ENCODE data around the gene STK32C. TPM values are rescaled to one million over a fixed set of nuclear protein-coding genes. Genes with fewer than 3 reads are reported as not detected.

The STK32C gene
- total and polyA plus RNA-seq, 12 donors, result 2.7 to 8.9 (median 5.7) TPM

GRCh38 chr10:132184816-132185593, 122.7 kb downstream of the STK32C start:
- Histone ChIP-seq H3K27ac (no peak overlapping the region), H3K4me3 (peak overlapping the region in 4 of 10 donors; percentile 49 to 70 (median 60)), H3K4me1 (peaks cover 12 to 39% (median 27%) of the 10 kb centered on the region in 9 donors), H3K27me3 (peaks cover 0 to 60% (median 42%) of the 10 kb centered on the region in 7 donors), H3K36me3 (no peaks in the 10 kb centered on the region), H3K9me3 (no peaks in the 10 kb centered on the region)
- DNase-seq (no peak), ATAC-seq (no peak)
- WGBS, 2 donors, result 47 to 49% methylated on average over 35 of the region's 35 CpGs
- intact Hi-C loops (cut with DNase I), result no loop called here
- TF ChIP-seq, protein P1, sequence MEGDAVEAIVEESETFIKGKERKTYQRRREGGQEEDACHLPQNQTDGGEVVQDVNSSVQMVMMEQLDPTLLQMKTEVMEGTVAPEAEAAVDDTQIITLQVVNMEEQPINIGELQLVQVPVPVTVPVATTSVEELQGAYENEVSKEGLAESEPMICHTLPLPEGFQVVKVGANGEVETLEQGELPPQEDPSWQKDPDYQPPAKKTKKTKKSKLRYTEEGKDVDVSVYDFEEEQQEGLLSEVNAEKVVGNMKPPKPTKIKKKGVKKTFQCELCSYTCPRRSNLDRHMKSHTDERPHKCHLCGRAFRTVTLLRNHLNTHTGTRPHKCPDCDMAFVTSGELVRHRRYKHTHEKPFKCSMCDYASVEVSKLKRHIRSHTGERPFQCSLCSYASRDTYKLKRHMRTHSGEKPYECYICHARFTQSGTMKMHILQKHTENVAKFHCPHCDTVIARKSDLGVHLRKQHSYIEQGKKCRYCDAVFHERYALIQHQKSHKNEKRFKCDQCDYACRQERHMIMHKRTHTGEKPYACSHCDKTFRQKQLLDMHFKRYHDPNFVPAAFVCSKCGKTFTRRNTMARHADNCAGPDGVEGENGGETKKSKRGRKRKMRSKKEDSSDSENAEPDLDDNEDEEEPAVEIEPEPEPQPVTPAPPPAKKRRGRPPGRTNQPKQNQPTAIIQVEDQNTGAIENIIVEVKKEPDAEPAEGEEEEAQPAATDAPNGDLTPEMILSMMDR (IDR thresholded peaks at IDR 0.05), result no peak

GRCh38 chr10:132183046-132183445, 124.7 kb downstream of the STK32C start:
- Histone ChIP-seq H3K4me1 (peaks cover 11 to 38% (median 29%) of the 10 kb centered on the region in 9 donors), H3K27ac (no peak overlapping the region), H3K4me3 (no peak overlapping the region), H3K9me3 (no peaks in the 10 kb centered on the region), H3K36me3 (no peaks in the 10 kb centered on the region), H3K27me3 (peaks cover 0 to 40% (median 28%) of the 10 kb centered on the region in 7 donors)
- WGBS, 2 donors, result 73 to 74% methylated on average over 8 of the region's 8 CpGs
- DNase-seq, result no peak
- intact Hi-C loops (cut with DNase I), result no loop called here
- TF ChIP-seq, protein P1 (IDR thresholded peaks at IDR 0.05), result no peak
- ATAC-seq, result no peak

- Histone ChIP-seq H3K36me3 (no peaks in the 10 kb centered on the region), H3K27ac (no peak overlapping the region), H3K4me1 (peaks cover 7 to 34% (median 25%) of the 10 kb centered on the region in 9 donors), H3K27me3 (peaks cover 0 to 36% (median 23%) of the 10 kb centered on the region in 7 donors), H3K4me3 (no peak overlapping the region), H3K9me3 (no peaks in the 10 kb centered on the region)
- WGBS, 2 donors, result 89 to 90% methylated on average over 7 of the region's 7 CpGs
- TF ChIP-seq, protein P1 (IDR thresholded peaks at IDR 0.05), result no peak
- intact Hi-C loops (cut with DNase I), result no loop called here
- ATAC-seq (no peak), DNase-seq (no peak)
Observed at GRCh38 chr10:132182591-132182990, 125.2 kb downstream of the STK32C start.

DNA sequence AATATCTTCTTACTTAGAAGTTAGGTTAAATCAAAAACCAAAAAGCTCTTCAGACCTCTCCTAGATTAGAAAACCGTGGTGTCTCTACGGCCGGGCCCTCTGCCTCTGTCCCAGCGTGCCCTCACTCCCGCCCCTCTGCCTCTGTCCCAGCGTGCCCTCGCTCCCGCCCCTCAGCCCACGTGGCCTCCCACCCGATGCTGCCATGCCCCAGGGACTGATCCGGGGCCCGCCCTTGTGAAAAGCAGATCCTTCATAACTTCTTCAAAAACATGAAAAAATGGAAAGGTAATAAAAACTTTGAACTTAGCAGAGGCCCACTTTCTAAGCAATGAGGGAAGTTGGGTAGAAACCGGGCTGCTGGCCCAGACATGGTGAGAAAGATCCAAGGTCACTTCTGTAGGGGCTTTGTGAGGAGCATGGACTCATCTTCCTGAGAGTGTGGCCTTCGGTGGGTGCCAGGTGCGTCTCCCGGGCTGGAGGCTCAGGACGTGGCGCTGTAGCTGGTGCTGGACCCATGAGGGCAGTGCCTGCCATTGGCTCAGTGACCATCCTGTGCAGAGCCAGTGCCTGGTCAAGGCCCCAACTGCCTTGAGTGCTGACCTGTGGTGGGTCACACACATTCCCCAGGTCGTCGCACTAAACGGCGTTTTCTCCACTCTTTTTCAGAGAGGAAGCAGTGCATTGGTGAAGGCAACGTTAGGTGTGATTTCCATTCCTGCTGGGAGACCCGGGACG, 125.9 kb downstream of the STK32C start:
- Histone ChIP-seq H3K4me1 (peaks cover 5 to 31% (median 18%) of the 10 kb centered on the region in 9 donors), H3K9me3 (no peaks in the 10 kb centered on the region), H3K4me3 (no peak overlapping the region), H3K36me3 (no peaks in the 10 kb centered on the region), H3K27ac (no peak overlapping the region), H3K27me3 (peaks cover 0 to 33% (median 19%) of the 10 kb centered on the region in 7 donors)
- intact Hi-C loops (cut with DNase I), result no loop called here
- DNase-seq, result no peak
- WGBS, 2 donors, result 75% methylated on average over 25 of the region's 25 CpGs
- TF ChIP-seq, protein P1 (IDR thresholded peaks at IDR 0.05), result no peak
- ATAC-seq, result no peak

All from heart right ventricle (tissue), 16 donors.